Bronchial epithelial cell (primary cell): Measurements from ENCODE around the gene XPR1. TPM values are rescaled to one million over a fixed set of nuclear protein-coding genes. Genes with fewer than 3 reads are reported as not detected.

Experiments used
- DNase-seq: peaks from one replicate; pipeline ENCODE4 v3.0.0-alpha.2; 2010; ENCODE audit warnings: low read depth
- FAIRE-seq: peaks from 2 replicates; lab custom pipeline; 2011; peaks lifted over from hg19 to GRCh38; lab: Jason Lieb, UNC
- H3K27me3 ChIP-seq: 2 replicates; pipeline ENCODE4 v1.5.1; 2011; ENCODE audit warnings: low read length; ENCODE audit not compliant: control insufficient read depth, insufficient read depth
- H3K36me3 ChIP-seq: 2 replicates; pipeline ENCODE4 v1.5.1; 2011; ENCODE audit warnings: low read length; ENCODE audit not compliant: control insufficient read depth, insufficient read depth
- H3K4me3 ChIP-seq: 2 replicates; pipeline ENCODE4 v1.5.1; 2011; ENCODE audit warnings: mild to moderate bottlenecking, low read depth, low read length, control low read depth
- total RNA-seq: library from RNA; depleted of rRNA; stranded (reverse); fragments of >200 nt; gene quantifications from 2 replicates; pipeline ENCODE4 v1.2.1, GENCODE V29; 2014
- TF ChIP-seq, protein P1 (sequence below): IDR thresholded peaks from 2 replicates; pipeline ENCODE4 v1.5.1; 2011; ENCODE audit warnings: mild to moderate bottlenecking, moderate library complexity, low read length, control low read depth, inconsistent platforms; ENCODE audit not compliant: insufficient read depth, severe bottlenecking

The XPR1 gene
- total RNA-seq, 1 donor from 2014 or later = 35.0 TPM

DNA sequence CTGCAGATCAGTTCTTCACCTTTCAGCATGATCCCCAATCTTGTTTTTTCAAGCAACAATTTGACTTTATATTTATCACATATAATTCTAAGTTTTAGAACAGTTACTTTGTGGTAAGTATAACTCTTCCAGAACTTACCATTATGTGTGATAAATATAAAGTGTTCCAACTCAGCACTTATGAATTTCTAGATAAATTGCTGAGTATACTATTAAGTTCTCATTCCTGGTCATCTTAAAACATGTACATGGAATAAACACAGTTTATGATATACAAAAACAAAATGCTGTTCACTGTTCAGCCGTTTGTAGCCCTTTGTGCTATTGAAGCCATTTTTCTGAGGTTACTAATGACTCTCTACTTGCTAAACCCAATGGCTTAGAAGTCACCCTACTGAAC is 5.1 kb upstream of the XPR1 start:
- Histone ChIP-seq H3K4me3 (no peak overlapping the region), H3K27me3 (no peaks in the 10 kb centered on the region), H3K36me3 (no peaks in the 10 kb centered on the region)
- no peak for DNase-seq
- FAIRE-seq = no peak
- TF ChIP-seq, protein P1, sequence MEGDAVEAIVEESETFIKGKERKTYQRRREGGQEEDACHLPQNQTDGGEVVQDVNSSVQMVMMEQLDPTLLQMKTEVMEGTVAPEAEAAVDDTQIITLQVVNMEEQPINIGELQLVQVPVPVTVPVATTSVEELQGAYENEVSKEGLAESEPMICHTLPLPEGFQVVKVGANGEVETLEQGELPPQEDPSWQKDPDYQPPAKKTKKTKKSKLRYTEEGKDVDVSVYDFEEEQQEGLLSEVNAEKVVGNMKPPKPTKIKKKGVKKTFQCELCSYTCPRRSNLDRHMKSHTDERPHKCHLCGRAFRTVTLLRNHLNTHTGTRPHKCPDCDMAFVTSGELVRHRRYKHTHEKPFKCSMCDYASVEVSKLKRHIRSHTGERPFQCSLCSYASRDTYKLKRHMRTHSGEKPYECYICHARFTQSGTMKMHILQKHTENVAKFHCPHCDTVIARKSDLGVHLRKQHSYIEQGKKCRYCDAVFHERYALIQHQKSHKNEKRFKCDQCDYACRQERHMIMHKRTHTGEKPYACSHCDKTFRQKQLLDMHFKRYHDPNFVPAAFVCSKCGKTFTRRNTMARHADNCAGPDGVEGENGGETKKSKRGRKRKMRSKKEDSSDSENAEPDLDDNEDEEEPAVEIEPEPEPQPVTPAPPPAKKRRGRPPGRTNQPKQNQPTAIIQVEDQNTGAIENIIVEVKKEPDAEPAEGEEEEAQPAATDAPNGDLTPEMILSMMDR = no peak

DNA sequence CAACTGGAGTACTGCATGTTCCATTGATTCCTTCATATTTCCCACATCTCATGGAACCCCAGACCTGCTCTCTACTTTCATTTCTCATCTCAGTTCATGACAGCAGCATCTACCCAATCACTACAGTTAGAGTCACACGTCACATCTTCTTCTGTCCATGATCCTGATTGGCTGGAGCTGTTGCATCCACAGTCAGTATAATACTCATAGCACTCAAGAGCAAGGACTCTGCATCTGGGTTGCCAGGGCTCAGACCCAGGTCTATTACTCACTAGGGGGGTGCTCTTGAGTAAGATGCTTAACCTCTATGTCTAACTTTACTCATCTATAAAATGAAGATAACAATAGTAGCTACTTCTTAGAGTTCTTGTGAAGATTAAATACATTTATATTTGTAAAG is 4.4 kb upstream of the XPR1 start:
- Histone ChIP-seq H3K36me3 (no peaks in the 10 kb centered on the region), H3K4me3 (no peak overlapping the region), H3K27me3 (no peaks in the 10 kb centered on the region)
- no peak for DNase-seq
- TF ChIP-seq, protein P1 = no peak
- FAIRE-seq = no peak

DNA sequence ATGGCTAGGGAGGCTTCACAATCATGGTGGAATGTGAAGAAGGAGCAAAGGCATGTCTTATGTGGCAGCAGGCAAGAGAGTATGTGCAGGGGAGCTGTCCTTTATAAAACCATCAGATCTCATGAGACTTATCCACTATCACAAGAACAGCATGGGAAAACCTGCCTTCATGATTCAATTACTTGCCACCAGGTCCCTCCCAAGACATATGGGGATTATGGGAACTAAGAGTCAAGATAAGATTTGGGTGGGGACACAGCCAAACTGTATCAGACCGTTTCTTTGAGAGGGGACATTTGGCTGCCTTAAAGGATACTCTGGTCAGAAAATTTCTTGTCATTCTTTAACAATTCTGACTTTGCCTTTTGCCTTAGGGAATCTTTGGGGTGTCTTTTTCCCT is 3.2 kb upstream of the XPR1 start:
- Histone ChIP-seq H3K4me3 (no peak overlapping the region), H3K36me3 (no peaks in the 10 kb centered on the region), H3K27me3 (no peaks in the 10 kb centered on the region)
- FAIRE-seq (no peak), DNase-seq (no peak)
- TF ChIP-seq, protein P1 = no peak

DNA sequence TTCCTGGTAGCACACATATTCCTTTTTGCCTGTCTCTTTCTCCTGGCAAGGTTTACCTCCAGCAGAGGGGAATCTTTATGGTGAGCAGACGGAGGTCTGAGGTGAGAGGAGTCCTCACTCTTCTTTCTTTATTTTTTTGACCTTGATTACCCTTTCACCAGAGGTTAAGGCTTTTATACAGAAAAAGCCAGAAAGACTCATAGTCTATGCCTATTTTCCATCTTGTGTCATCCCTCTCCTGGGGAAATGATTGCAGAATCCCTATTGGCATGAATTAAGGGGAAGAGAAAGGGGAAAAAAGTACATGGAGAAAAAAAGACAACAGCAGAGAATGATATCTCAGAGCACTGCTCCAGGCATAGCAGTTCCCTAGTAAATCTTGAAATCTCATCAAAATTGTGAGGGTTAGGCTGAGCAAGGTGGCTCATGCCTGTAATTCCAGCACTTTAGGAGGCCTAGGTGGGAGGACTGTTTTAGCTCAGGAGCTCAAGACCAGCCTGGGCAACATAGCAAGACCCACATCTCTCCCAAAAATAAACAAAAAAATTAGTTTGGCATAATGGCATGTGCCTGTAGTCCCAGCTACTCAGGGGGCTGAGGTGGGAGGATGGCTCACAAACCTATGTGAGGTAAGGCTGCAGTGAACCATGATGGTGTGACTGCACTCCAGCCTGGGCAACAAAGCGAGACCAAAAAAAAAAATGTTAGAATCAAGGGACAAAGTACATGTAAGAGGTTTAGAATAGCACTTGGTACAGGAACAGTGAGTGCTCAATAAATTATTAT is 1.2 kb upstream of the XPR1 start:
- DNase-seq (no peak), FAIRE-seq (no peak)
- TF ChIP-seq, protein P1 = no peak
- no peaks in the 10 kb centered on the region for H3K27me3 ChIP-seq
- no peak overlapping the region for H3K4me3 ChIP-seq
- no peaks in the 10 kb centered on the region for H3K36me3 ChIP-seq

DNA sequence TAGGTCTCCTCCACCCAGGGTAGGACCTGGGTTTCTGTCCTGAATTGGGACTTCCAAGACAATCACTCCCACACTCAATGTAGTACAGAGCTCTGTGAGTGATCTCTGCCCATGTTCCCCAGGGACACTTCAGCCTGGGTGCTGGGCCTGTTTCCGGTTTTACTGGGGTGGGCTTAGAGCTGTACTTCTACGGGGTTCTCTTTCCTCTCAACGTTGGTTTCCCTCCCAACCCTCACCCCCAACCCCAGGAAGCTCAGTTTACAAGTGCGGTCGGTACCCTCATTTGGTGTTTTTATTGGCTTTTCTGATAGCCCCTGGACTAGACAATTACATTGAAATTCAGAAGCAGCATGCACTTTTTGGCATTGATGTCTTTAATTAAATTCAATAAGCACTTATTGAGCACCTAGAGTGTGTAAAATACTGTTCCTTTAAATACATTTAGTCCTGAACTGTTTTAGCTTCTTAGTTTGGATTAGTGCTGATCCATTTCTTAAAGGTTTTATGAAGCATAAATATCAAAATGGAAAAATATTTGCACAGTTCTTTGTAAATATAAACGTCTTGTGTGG is 542 bp upstream of the XPR1 start:
- Histone ChIP-seq H3K27me3 (no peaks in the 10 kb centered on the region), H3K4me3 (no peak overlapping the region), H3K36me3 (no peaks in the 10 kb centered on the region)
- DNase-seq = no peak
- TF ChIP-seq, protein P1 = no peak
- FAIRE-seq = no peak
